SK-N-SH (cell line): ENCODE data around the gene KRTAP13-1. TPM values are rescaled to one million over a fixed set of nuclear protein-coding genes. Genes with fewer than 3 reads are reported as not detected.

Source experiments
- CTCF ChIA-PET: fragments of 300-600, 350-600 bp; formaldehyde crosslinking; extraction: SDS; loops from one replicate; lab custom pipeline; 2021; lab: Yijun Ruan, JAX
- POLR2A ChIA-PET: fragments of 350-600 bp; sonication (Branson Sonifier 250); formaldehyde crosslinking; extraction: SDS; loops from one replicate; lab custom pipeline; 2020; ENCODE audit warnings: antibody characterized with exemption, inconsistent platforms; lab: Yijun Ruan, JAX
- DNase-seq: peaks from one replicate; pipeline ENCODE4 v3.0.0; 2012
- H2AFZ ChIP-seq: fragments of 200-600 bp; sonication (generic); 2 replicates; pipeline ENCODE4 v1.8.1; 2016; ENCODE audit warnings: antibody characterized with exemption, mild to moderate bottlenecking, low read depth
- H3F3A ChIP-seq: fragments of 200-600 bp; sonication (generic); replicated peaks from 2 replicates; pipeline ENCODE3; 2016; ENCODE audit warnings: antibody characterized with exemption, mild to moderate bottlenecking; ENCODE audit not compliant: insufficient read depth
- H3K27ac ChIP-seq, 2 experiments: fragments of 200-500 bp in 1 of 2; fragments of 200-600 bp in 1 of 2; sonication (Bioruptor generic) in 1 of 2; sonication (generic), shearing (Covaris generic) in 1 of 2; 2 replicates each; pipeline versions ENCODE4 v1.5.1 to v1.6.1; 2014 to 2016; ENCODE audit warnings: low read depth in 2 of 2, inconsistent platforms in 1 of 2, low read length in 1 of 2, mild to moderate bottlenecking in 1 of 2, mixed read lengths in 1 of 2
- H3K27me3 ChIP-seq: fragments of 200-600 bp; sonication (generic), shearing (Covaris generic); 2 replicates; pipeline ENCODE4 v1.6.1; 2016; ENCODE audit warnings: mixed run types; ENCODE audit not compliant: insufficient read depth
- H3K36me3 ChIP-seq, 2 experiments: fragments of 200-500 bp in 1 of 2; fragments of 200-600 bp in 1 of 2; sonication (Bioruptor generic) in 1 of 2; sonication (generic) in 1 of 2; replicated peaks in 1 of 2; 2 replicates each; pipeline versions ENCODE3 to v1.5.1; 2014 to 2016; ENCODE audit warnings: low read length in 1 of 2, mild to moderate bottlenecking in 1 of 2; ENCODE audit not compliant: insufficient read depth in 2 of 2, control insufficient read depth in 1 of 2
- H3K4me1 ChIP-seq, 2 experiments: fragments of 200-500 bp in 1 of 2; fragments of 200-600 bp in 1 of 2; sonication (Bioruptor generic) in 1 of 2; sonication (generic), shearing (Covaris generic) in 1 of 2; 2 replicates each; pipeline versions ENCODE4 v1.5.1 to v1.6.1; 2014 to 2016; ENCODE audit warnings: low read depth in 1 of 2, low read length in 1 of 2, mixed run types in 1 of 2; ENCODE audit not compliant: insufficient read depth in 2 of 2, control insufficient read depth in 1 of 2
- H3K4me2 ChIP-seq: fragments of 200-600 bp; sonication (generic), shearing (Covaris generic); 2 replicates; pipeline ENCODE4 v1.6.1; 2017; ENCODE audit warnings: mixed run types
- H3K4me3 ChIP-seq, 2 experiments: fragments of 200-500 bp in 1 of 2; fragments of 200-600 bp in 1 of 2; sonication (Bioruptor generic) in 1 of 2; sonication (generic), shearing (Covaris generic) in 1 of 2; 2 replicates each; pipeline versions ENCODE4 v1.5.1 to v1.8.1; 2014 to 2016; ENCODE audit warnings: low read depth in 2 of 2, inconsistent platforms in 1 of 2, low read length in 1 of 2, mild to moderate bottlenecking in 1 of 2, mixed read lengths in 1 of 2, moderate library complexity in 1 of 2
- H3K79me2 ChIP-seq: fragments of 200-600 bp; sonication (generic); 2 replicates; pipeline ENCODE4 v1.8.1; 2017; ENCODE audit warnings: mild to moderate bottlenecking; ENCODE audit not compliant: insufficient read depth
- H3K9ac ChIP-seq: fragments of 200-600 bp; sonication (generic); 2 replicates; pipeline ENCODE4 v1.6.1; 2017; ENCODE audit warnings: mixed run types
- H3K9me2 ChIP-seq: fragments of 200-600 bp; sonication (generic); 2 replicates; pipeline ENCODE4 v1.6.1; 2017; ENCODE audit warnings: mixed run types
- H3K9me3 ChIP-seq: fragments of 200-600 bp; sonication (generic); 2 replicates; pipeline ENCODE4 v1.6.1; 2017; ENCODE audit warnings: mixed run types, mild to moderate bottlenecking, moderate library complexity
- H4K20me1 ChIP-seq: fragments of 200-600 bp; sonication (generic); 2 replicates; pipeline ENCODE4 v1.6.1; 2017; ENCODE audit warnings: mild to moderate bottlenecking, mixed run types; ENCODE audit not compliant: insufficient read depth
- EZH2phosphoT487 ChIP-seq: fragments of 200-600 bp; sonication (generic); IDR thresholded peaks from 2 replicates; pipeline ENCODE4 v1.6.1; 2017; ENCODE audit warnings: low read depth, mixed run types, mild to moderate bottlenecking, antibody characterized with exemption, moderate library complexity, borderline replicate concordance
- FOSL2 ChIP-seq: IDR thresholded peaks from 2 replicates; pipeline ENCODE4 v1.4.0; 2012; ENCODE audit warnings: low read depth, mild to moderate bottlenecking, moderate library complexity, borderline replicate concordance
- FOXJ3 ChIP-seq: sonication (generic); formaldehyde crosslinking; IDR thresholded peaks from 2 replicates; pipeline ENCODE4 v1.5.1; 2020; ENCODE audit warnings: mild to moderate bottlenecking, missing genetic modification reagents
- FOXM1 ChIP-seq: IDR thresholded peaks from 2 replicates; pipeline ENCODE4 v1.4.0; 2012; ENCODE audit warnings: low read depth, mild to moderate bottlenecking
- GABPA ChIP-seq: IDR thresholded peaks from 2 replicates; pipeline ENCODE4 v1.4.0; 2012; ENCODE audit warnings: low read depth, mild to moderate bottlenecking
- JUND ChIP-seq: IDR thresholded peaks from 2 replicates; pipeline ENCODE4 v1.4.0; 2012
- MAX ChIP-seq: IDR thresholded peaks from 2 replicates; pipeline ENCODE4 v1.4.0; 2012; ENCODE audit warnings: low read depth
- NFIC ChIP-seq: IDR thresholded peaks from 2 replicates; pipeline ENCODE4 v1.4.0; 2012; ENCODE audit warnings: borderline replicate concordance
- NRF1 ChIP-seq: IDR thresholded peaks from 2 replicates; pipeline ENCODE4 v1.6.1; 2012; ENCODE audit warnings: low read depth, mild to moderate bottlenecking, low read length
- PBX3 ChIP-seq: IDR thresholded peaks from 2 replicates; pipeline ENCODE4; 2012
- RAD21 ChIP-seq: IDR thresholded peaks from 2 replicates; pipeline ENCODE4 v1.6.1; 2012; ENCODE audit warnings: mild to moderate bottlenecking, low read length
- RCOR1 ChIP-seq: fragments of 150-350 bp; IDR thresholded peaks from 2 replicates; pipeline ENCODE4 v1.6.1; 2017; ENCODE audit warnings: antibody characterized with exemption, low read length
- RXRA ChIP-seq: IDR thresholded peaks from 2 replicates; pipeline ENCODE4 v1.4.0; 2012; ENCODE audit warnings: low read depth, mild to moderate bottlenecking, borderline replicate concordance
- SIN3A ChIP-seq: IDR thresholded peaks from 2 replicates; pipeline ENCODE4 v1.6.1; 2012; ENCODE audit warnings: low read depth, mild to moderate bottlenecking, low read length, moderate library complexity, borderline replicate concordance
- SMC3 ChIP-seq: IDR thresholded peaks from 2 replicates; pipeline ENCODE4 v1.6.1; 2012; ENCODE audit warnings: low read depth, low read length, improper control_type of control experiment
- TCF12 ChIP-seq: IDR thresholded peaks from 2 replicates; pipeline ENCODE4 v1.4.0; 2012
- TEAD4 ChIP-seq: IDR thresholded peaks from 2 replicates; pipeline ENCODE4 v1.4.0; 2012; ENCODE audit warnings: mild to moderate bottlenecking, borderline replicate concordance; ENCODE audit not compliant: insufficient read depth
- USF2 ChIP-seq: fragments of 150-350 bp; IDR thresholded peaks from 2 replicates; pipeline ENCODE4 v1.6.1; 2017; ENCODE audit warnings: antibody characterized with exemption, low read length, low read depth, borderline replicate concordance
- YY1 ChIP-seq: IDR thresholded peaks from 2 replicates; pipeline ENCODE4 v1.4.0; 2012; ENCODE audit warnings: low read depth, mild to moderate bottlenecking
- WGBS: methylation state at CpG from one replicate; pipeline ENCODE4 v1.1.6; 2017; ENCODE audit warnings: low lambda C conversion rate; 5-methylcytosine and 5-hydroxymethylcytosine counted together
- polyA plus RNA-seq, 3 experiments: library from polyadenylated mRNA; depleted of rRNA; stranded (reverse); fragments of >200 nt; gene quantifications; 2 replicates each; pipeline ENCODE4 v1.2.3, GENCODE V29; 2012
- TF ChIP-seq, protein P1 (sequence below): IDR thresholded peaks from 2 replicates; pipeline ENCODE4 v1.4.0; 2012; ENCODE audit warnings: low read depth, borderline replicate concordance

KRTAP13-1 gene
- polyA plus RNA-seq, 1 of the 3 experiments (the other 2 are of a cell fraction): not detected

DNA sequence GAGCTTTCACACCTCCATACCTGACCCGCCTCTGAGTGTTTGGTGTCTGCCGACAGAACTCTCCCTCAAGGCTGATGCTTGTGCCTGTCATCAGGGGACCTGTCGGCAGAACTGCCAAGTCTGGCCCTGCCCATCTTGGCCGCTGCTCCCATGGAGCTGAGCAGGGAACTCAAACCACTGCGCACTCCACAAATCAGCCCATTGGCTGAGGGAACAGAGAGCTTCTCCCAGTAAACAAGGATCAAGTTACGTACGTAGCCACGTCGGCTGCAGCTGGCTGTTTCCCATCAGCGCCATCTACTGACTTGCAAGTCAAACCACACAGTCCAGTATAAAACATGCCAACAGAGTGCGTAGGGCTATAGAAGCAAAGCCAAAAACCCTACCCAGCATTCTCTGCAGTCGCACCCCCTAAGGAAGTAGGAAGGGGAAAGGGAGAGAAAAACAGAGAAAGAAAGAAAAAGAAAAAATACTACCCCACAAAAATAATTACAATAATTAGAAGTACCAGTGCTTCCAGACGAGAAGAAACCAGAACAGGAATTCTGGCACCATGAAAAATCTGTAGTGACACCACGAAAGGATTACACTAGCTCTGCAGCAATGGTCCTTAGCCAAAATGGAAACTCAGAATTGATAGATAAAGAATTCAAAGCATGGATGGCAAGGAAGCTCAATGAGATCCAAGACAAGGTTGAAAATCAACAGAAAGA lies 13.1 kb downstream of the KRTAP13-1 start (continued):
- TF ChIP-seq USF2: no peak
- TF ChIP-seq FOXM1: no peak
- TF ChIP-seq EZH2phosphoT487: no peak
- TF ChIP-seq TCF12: no peak
- TF ChIP-seq, protein P1, sequence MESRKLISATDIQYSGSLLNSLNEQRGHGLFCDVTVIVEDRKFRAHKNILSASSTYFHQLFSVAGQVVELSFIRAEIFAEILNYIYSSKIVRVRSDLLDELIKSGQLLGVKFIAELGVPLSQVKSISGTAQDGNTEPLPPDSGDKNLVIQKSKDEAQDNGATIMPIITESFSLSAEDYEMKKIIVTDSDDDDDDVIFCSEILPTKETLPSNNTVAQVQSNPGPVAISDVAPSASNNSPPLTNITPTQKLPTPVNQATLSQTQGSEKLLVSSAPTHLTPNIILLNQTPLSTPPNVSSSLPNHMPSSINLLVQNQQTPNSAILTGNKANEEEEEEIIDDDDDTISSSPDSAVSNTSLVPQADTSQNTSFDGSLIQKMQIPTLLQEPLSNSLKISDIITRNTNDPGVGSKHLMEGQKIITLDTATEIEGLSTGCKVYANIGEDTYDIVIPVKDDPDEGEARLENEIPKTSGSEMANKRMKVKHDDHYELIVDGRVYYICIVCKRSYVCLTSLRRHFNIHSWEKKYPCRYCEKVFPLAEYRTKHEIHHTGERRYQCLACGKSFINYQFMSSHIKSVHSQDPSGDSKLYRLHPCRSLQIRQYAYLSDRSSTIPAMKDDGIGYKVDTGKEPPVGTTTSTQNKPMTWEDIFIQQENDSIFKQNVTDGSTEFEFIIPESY: no peak
- TF ChIP-seq FOSL2: no peak
- TF ChIP-seq FOXJ3 (CRISPR knock-in tag): no peak
- TF ChIP-seq NFIC: peak; percentile 8; the same call in 1 of the 2 replicates
- no peak for TF ChIP-seq RXRA
- no peak for TF ChIP-seq YY1

DNA sequence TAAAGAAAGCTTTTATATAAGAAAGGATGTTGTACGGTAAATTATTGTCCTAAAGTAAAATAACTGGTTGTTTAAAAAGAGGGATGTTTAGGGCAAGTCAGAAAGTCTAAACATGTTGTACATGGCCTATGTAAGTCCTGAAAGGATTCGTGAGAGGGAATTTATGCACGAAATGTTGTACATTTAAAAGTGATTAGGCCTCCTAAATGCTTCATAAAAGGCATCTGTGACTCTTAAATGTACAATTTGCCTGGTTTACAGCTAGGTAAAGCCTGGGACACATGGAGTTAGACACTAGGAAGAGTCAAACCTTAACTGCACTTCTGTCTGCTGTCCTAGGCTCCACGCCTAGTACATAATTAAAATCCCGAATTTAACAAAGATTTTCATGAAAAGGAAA lies 20.2 kb downstream of the KRTAP13-1 start:
- Histone ChIP-seq H3K27me3 (no peaks in the 10 kb centered on the region), H4K20me1 (no peaks in the 10 kb centered on the region), H3K36me3 (no peaks in the 10 kb centered on the region), H3F3A (no peaks in the 10 kb centered on the region), H2AFZ (no peak overlapping the region), H3K27ac (no peak overlapping the region), H3K4me3 (no peak overlapping the region), H3K9me3 (no peaks in the 10 kb centered on the region), H3K9me2 (no peaks in the 10 kb centered on the region), H3K79me2 (no peaks in the 10 kb centered on the region), H3K4me1 (no peaks in the 10 kb centered on the region), H3K4me2 (no peak overlapping the region), H3K9ac (no peak overlapping the region)
- ChIA-PET CTCF (no interaction called here), POLR2A (no interaction called here)
- no peak for DNase-seq
- WGBS: 2% methylated on average over 5 of the region's 5 CpGs
- TF ChIP-seq RAD21 (no peak), JUND (no peak), SMC3 (no peak), MAX (no peak), RCOR1 (no peak), USF2 (no peak), TEAD4 (no peak), GABPA (no peak), RXRA (no peak), NRF1 (no peak), SIN3A (no peak), PBX3 (no peak)
- TF ChIP-seq, protein P1: no peak
